Measurements from ENCODE around the gene SNHG17.

SNHG17 gene

DNA sequence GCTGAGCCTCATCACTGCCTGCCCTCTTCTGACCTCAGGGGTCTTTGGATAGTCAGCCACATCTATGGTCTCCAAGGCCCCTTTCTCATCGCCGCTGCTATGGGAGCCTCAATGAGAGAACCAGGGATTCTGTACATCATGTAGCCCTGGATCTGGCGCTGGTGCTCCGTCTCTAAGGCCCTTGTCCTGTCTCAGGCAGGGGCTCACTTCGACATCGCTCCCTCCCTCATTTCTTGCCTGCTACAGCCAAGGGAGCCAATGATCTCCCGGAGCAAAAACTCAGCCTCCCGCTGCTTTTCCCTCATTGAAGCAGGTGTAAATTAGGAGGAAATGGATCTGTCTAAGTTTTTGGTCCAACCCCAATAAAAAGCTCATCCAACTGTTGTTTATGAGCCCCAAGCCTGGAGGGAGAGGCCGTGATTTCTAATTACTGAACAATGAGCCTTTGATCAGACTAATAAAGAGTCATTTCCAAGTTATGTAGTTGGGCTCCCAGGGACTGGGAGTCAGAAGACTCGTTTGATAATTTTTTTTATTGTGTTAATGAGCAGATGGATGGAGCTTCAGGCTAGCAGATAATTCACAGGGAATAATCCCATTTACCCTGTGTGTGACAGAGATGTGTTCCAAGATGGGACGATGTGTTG is 58.0 kb downstream of the SNHG17 start:
- in situ Hi-C loops (cut with MboI; ENCODE audit: low sequenced_read_pairs): no loop called here

DNA sequence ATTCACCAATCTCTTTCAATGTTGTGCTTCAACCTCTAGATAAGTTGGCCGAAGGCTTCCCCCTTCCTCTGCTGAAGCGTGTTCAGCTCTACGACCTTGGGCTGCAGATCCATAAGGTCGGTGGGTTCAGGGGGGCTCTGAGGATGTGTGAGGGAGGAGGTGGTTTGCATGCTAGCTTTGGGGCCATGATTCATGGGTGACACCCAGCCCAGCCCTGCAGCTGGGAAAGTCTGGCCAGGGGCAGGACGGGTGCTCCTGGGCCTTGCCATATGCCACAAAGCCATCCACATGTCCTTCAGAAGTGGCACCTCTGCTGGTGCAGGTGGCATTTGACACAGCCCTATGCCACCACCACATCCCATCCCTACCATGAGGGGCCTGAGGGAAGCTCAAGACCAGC is 61.2 kb downstream of the SNHG17 start:
- in situ Hi-C loops (cut with MboI; ENCODE audit: low sequenced_read_pairs): no loop called here

DNA sequence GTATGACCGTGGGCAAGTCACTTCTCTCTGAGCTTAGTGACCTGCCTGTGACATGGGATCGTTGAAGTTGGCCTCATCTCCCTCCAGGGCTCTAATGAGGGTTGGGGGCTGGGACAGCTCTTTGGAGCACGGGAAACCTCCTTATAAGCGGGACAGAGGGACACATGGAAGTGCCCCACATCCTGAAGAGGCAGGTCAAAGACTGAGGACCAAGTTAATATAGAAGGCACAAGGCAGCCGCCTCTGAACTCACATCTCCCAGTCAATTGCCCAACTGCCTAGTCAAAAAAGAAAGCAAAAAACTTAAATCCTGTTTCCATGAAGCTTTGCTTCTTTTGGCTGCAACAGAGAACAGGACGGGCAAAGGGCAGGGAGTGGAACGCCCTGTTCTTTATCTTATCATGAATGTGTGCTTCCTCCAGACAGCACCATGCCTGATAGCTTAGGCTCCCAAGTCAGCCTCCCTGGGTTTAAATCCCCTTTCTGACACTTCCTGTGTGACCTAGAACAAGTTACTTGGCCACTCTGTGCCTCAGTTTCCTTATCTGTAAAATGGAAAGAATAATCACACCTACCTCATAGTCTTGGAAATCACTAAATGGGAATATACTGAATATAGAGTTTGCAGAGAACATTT is 61.8 kb downstream of the SNHG17 start:
- in situ Hi-C loops (cut with MboI; ENCODE audit: low sequenced_read_pairs): no loop called here

DNA sequence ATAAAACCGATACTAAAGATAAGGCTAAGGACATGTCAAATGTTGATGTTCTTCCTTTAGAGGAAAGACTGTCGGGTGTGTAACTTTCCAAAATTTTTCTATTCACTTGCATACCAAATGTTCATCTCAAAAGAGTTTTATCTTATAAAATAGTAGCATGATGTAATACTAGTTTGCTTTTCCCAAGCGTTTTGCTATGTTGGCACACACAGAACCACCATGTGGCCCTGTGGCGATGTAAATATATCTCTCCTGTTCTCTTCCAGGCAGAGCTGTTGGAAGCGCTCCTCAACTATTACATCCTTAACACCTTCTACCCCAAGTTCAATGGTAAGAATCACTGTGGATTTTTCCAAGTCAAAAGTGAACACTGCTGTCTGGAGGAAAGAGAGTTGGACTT is 62.3 kb downstream of the SNHG17 start:
- in situ Hi-C loops (cut with MboI; ENCODE audit: low sequenced_read_pairs): no loop called here

All from hTERT RPE-1 (cell line).